Activated T-cell treated with anti-CD3 and anti-CD28 coated beads for 48 hours (primary cell): ENCODE data around the gene BGN.

Experiments used
- DNase-seq: peaks from one replicate; pipeline ENCODE4 v3.0.0-alpha.2; 2020; ENCODE audit warnings: low read depth

Gene BGN

DNA sequence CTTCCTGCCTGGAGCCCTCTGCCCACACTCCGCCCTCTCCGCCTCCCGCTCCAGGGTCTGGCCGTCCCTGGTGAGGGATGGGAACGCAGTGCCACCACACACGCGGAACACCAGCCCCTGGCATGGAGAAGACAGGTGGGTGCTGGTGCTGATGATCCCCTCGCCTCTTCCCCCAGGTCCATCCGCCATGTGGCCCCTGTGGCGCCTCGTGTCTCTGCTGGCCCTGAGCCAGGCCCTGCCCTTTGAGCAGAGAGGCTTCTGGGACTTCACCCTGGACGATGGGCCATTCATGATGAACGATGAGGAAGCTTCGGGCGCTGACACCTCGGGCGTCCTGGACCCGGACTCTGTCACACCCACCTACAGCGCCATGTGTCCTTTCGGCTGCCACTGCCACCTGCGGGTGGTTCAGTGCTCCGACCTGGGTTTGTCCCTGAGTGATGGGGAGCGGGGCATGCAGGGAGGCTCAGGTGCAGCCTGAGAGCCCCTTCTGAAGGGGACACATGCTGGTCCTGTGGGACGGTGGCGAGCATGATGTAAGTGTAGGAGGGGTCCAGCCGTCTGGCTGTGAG lies 9.8 kb downstream of the BGN start:
- DNase-seq = no peak

DNA sequence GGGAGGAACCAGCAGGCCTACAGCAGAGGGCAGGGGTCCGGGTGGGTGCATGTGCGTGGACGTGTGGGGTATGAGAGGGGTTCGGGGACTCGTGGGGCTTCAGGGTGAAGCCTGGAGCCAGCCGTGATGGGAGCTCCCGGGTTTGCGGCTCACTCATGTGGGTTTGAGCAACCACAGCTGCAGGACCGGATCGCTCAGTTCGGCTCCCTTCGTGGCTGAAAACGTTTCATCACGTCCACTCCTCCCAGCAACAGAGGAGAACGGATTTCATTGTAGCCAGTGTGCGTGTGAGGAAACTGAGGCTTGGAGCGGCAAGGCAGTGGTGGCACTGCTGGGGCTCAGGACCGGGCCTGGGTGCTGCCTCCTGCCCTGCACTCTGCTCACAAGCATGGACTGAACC lies 10.6 kb downstream of the BGN start:
- no peak for DNase-seq

DNA sequence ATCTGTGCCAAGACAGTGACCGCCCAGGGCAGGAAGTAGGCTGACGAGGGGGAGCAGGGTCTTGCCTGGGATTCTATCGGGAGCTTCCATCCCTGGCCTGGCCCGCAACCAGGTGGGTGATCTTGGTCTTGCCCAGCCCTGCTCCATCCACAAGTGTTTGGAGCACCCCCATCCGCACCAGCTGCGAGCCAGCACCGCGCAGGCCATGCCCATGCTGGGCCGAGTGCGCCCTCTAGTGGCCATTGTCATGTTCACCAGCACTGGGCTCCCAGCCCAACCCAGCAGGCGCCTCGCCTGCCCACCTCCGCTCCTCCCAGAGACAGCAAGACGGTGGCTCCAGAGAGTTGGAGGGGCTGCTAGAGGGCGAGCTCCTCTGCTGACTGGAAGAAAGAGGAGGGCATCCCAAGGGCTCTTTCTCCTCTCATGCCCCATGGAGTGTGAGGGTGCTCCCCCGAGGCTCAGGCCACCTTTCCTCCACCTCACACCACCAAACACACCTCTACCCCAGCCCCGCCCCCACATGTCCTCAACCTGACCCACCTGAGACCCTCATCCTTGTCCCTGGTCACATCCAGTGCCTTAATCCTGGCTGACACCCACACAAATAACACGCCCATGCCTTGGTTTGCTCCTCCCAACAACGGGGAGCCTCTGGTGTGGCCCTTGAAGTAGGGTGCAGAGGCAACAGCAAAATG lies 12.9 kb downstream of the BGN start:
- DNase-seq = peak; percentile 76

DNA sequence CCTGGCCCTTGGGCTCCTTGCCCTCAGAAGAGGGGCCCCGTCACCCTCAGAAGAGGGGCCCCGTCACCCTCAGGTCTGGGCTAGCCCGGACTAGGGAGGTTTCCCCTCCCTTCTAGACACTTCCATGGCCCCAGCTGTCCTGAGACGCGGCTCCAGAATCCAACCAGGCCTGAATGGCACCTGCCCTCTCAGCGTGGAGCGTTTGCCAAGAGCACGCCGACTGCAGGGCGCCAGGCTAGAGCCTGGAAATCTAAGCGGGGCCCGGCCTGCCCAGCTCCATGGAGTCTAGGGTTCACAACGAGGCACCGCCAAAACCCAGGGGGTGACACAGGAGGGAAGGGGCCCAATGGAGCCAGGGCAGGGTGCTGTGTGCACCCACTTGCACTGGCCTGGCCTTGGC lies 14.8 kb downstream of the BGN start:
- DNase-seq = no peak

DNA sequence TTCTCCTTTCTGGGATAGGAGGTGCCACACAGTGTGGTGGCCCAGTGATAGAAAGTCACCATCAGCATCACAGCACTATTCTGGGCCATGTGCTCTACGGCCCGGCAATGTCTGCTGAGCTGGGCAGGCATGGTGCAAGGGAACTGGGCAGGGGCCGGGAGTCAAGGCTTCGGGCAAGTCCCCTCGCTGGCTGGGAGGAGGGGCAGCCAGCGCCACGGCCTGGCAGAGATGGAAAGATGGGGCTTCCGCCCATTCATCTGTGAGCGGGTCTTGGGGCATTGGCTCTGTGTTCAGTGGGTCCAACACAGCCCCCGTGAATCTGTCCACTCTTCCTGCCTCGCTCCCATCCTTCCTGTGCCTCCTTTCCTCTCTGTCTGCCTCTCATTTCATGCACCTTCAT lies 15.6 kb downstream of the BGN start:
- DNase-seq = no peak

DNA sequence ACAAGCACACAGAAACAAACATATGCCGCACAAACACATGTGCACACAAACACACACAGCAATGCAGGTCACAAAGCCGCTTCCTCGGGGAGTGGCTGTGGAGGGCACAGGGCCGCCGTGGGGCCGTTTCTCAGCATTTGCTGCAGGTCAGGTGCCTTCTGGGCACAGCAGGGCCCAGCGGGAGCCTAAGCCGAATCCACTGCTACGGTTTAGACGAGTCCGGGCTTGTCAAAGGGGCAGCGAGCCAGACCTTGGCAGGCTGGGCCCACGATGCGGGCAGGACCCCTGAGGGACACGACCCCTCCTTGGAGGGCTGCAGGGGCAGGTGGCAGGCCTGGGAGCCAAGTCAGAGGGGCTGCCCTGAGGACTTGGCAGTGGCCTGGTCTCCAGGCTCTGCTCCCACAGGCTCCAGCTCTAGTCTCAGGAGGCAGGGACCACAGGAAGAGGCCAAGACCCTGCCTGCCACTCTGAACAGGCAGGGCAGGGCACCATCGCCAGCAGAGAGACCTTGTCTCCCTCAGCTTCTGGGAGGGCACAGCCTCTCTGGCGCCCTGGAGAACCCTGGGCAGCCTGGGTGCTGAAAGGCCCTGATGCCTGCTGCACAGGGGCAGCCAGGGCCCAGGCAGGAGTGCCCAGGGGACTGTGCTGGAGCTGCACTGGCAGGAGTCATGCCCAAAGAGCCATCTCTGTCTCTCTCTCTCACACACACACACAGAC lies 17.2 kb downstream of the BGN start:
- DNase-seq = no peak

DNA sequence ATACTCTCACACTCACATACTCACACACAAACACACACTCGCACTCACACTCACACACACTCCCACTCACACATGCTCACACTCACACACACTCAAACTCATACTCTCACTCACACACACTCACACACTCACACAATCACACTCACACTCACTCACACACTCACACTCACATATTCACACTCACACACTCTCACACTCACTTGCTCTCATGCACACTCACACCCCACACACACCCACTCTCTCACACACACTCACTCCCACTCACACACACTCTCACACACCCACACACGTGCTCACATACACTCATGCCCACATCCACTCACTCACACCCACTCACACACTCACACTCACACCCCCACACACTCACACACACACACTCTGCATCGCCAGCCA lies 17.7 kb downstream of the BGN start:
- DNase-seq = no peak

DNA sequence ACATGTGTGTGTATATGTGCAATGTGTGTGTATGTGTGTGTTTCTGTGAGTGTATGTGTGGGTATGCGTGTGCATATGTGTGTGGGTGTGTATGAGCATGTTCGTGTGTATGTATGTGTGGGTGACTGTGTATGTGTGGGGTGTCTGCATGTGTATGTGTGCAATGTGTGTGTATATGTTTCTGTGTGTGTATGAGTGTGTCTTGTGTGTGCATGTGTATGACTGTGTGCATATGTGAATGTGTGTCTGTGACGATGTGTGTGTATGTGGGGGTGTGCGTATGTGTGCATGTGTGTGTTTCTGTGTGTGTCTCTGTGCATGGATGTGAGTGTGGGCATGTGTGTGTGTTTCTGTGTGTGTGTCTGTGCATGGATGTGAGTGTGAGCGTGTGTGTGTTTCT lies 18.5 kb downstream of the BGN start:
- DNase-seq = no peak

DNA sequence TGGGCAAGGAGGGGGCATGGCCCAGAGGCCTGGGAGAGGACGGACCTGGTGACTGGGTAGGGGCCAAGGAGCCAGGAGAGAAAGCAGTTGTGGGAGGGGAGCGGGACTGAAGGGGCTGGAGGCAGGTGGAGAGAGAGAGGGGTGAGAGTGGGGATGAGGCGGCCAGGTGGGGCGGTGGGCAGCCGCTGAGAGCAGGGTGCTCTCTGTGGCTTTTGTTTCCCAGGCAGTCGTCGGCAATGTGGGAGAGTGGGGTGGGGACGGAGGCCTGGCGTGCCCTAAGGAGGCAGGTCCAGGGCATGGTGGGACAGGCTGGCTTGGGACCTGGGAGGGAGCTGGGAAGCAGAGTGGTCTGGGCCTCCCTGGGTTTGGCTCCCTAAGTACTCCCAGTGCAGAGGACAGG lies 19.5 kb downstream of the BGN start:
- DNase-seq = no peak

DNA sequence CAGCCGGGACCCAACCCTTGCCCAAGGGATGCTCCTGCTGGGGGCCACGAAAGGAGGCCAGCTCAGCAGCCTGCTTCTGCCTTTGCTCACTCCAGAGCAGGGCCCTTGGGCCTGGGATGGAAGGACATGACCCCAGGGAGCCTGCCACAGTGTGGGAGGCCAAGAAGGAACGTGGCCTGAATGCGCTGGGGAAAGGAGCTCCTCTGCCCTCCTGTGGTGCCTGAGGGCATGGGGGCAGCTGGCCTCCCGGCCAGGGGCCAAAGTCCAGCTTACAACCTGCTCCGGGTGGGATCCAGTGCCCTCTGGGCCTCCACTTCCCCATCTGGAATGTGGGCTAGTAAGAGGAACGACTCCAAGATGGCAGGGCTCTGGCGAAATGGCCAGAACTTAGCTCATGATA lies 20.7 kb downstream of the BGN start:
- no peak for DNase-seq

DNA sequence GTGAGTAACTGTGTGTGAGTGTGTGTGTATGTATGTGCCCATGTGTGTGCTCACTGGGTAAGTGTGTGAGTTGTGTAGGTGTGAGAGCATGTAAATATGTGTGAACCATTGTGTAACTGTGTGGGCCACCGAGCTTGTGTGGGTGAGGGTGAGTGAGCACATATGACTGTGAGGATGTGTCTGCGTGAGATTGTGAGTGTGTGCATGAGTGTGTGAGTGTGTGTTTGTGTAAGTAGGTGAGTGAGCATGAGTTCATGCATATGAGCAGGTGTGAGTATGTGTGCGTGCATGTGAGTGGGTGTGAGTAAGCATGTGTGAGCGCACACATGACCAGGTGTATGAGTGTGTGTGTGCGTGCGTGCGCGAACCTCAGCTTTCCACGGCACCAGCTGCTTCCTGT lies 21.3 kb downstream of the BGN start:
- DNase-seq = no peak

DNA sequence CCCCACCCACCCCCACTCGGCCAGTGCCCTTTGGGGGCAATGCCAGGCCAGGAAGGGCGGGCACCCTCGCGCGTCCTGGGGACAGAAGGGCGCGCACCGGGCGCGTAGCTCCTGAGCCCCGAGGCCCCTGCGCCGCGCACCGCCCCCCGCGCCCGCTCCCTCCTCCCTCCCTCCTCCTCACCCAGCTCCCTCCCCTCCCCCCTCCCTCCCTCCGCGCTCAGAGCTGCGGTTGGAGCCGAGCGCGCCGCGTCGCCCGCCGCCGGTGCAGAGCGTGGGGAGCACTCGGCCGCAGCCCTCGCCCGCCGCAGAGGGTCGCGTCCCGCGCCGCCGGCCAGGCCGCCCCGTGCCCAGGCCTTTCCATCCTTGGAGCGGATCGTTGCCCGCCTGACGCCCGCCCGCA lies 22.6 kb downstream of the BGN start, which contains the start of gene ATP2B3:
Gene ATP2B3 (plus strand): TSS at position 220 of the 400 bp plus-strand sequence. CDS start 18,606 bp downstream, outside the sequence.
- DNase-seq = no peak

DNA sequence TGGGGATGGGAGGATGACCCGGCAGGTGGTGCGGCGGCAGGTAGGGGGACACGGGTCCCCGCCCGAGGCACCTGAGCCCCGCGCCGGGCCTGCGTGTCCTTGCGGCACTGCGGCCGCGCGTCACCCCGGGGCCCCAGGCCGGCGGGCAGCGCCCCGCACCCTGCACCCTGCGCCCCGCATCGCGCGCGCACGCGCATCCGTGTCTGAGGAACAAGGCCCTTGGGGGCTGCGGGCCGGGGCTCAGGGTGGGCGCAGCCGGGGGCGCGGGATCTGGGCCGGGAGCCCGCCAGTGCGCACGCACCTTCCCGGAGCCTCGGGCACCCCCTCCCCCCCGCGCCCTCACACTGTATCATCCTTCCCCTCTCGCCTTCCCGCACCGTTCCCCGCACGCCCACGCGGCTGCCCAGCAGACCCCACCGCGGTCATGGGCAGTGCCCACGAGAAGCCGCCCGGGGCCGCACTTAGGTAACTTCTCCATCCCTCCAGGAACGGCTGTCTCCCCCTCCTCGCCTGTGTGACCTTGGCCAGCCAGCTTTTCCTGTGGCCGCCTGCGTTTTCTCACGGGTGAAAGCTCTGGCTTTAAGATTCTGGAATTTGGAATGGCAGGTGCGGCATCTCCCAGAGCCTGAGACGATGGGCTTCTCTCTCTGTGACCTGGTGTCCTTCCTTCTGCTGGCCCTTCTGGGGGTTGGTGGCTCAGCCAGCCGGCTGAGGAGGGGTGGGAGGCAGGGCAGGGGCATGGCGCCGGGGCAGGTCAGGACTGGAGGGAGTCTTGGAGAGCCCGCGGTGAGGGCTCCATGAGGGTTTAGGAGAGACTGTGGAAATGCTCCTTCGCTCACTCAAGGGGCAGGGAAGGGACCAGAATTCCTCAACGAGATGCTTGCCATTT lies 23.4 kb downstream of the BGN start:
- no peak for DNase-seq

DNA sequence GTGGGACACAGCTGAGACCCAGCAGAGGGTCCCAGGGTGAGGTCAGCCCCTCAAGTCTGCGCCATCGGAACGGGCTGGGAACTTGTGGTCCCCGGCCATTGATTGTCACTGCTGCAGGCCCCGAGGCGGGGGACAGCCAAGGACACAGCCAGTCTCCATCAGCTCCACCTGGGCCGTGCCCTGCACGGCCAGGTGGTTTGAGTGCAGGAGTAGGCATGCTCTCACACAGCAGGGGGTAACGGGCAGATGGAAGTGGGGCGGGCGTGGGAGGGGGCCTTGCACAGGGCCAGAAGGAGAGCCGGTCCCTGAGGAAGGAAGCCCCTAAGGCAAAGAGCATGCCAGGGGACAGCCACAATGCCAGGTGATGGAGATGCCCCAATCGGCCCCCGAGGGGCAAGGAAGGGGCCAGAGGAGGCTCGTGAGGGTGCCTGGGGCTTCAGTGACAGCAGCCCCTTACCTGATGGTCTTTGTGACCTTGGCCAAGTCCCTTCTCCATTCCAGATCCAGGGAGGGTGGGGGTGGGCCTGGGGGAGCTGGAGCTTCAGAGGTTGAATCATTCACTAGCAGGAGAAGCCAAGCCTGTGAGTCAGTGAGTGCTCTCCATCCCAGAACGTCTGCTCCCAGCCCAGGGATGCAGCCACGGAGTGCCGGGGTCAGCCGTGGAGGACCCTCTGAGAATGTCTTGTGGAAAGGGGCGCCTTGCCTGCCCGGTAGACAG lies 24.9 kb downstream of the BGN start:
- no peak for DNase-seq

DNA sequence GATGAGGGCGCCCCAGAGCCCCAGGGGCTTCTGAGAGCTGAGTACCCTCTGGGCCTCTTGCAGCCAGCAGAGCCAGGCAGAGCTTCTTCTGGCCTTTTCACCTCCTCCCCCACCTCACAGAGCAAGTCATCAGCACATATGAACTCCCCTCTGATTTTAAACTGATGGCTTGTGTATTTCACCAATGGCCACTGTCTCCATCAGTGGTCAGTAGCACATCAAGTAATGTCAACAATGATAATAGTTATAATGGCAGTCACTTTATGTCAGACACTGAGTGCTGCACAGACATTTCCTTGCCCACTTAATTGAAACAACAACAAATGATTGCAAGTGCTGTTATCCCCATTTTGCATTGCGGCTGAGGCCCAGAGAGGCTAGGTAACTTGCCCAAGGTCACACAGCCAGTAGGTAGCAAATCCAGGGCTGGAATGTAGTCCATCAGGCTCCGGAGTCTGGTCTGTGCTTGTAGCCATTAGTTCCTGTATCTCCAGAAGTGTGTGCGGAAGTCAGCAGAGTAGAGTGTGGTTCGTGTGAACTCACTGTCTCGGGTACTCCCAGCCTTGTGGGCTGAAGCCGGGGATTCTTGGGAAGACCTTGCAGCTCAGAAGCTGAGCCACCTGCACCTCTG lies 25.6 kb downstream of the BGN start:
- DNase-seq = no peak

DNA sequence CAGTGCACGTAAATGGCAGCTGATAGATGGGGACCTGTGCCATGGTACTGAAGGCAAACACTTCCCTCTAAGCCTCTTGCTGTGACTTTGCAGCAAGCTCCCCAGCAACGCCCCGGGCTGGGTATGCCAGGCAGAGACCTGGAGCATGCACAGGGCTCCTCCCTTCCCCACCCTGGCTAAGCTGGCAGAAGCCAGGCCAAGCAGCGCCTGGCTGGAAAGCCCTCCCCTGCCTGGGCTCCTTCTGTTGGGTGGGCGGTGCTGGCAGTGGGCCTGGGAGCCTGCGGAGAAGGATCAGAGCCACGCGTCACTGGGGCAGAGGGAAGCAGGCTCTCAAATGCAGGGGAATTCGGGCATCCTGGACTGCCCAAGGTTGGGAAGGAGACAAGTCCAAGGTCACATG lies 26.3 kb downstream of the BGN start:
- DNase-seq = no peak

DNA sequence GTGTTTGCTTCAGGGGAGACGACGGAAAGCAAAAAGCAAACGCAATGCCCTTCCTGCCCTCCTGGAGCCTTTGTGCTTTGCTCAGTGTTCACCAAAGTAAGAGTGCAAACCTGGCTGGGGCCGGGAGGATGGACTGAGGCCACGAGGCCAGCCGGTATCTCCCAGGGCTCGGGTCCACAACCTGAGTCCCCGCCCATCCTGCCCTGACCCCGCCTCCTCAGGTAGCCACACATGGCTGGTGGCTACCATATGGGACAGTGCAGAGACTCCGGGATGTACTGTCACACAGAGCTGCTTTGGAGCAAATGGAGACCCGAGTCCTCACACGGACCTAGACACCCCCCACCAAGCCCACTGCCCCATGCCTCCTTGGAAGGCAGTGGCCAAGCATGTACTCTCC lies 27.5 kb downstream of the BGN start:
- DNase-seq = no peak

DNA sequence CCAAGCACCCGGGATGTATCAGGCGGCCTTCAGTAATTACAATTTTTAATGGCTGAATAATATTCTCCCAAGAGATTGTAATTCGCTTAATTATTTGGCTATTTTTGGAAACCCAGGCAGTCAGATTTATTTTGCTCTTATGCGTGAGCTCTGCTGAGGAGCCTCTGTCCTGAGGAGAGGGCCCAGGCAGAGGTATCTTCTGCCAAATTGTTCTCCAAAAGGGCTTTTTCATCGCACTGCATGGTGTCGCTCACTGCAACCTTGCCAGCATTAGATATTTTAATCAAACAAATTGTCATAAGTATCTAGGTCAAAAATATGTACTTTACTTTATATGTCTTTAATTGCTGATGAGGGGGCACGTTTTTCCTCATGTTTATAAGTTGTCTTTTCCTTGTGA lies 28.5 kb downstream of the BGN start:
- DNase-seq = no peak

DNA sequence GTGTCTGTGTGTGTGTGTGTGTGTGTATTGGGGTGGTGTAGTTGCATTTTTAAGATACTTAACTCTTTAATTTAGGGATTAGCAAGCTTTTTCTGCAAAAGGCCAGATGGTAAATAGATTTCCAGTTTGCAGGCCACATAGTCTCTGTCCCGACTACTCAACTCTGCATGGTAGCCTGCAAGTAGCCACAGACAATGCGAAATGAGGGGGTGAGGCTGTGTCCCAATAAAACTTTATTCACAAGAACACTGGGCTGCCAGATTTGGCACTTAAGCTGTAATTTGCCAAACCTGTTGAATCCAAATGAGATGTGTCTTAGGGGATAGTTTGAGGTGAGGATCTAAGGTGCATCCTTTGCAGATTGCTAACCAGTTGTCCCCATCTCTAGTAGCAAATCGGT lies 29.5 kb downstream of the BGN start:
- no peak for DNase-seq

DNA sequence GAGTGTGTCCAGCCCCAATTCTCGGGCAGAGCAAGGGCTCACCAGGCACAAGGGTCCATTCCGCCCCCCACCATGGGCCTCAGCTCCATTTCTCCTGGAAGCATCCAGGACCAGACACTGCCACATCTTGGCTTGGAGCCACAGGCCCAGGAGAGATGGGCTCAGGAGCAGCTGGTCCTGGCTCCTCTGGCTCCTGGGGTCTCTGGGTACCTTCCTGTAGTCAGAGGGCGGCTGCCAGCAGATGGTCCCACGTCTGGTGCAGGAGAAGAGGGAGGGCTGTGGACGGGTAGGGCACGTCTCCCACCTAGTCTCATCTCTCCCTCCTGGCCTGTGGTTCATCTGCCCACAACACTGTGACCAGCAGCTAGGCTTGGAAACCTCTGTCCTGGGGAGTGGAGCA lies 30.7 kb downstream of the BGN start:
- no peak for DNase-seq

DNA sequence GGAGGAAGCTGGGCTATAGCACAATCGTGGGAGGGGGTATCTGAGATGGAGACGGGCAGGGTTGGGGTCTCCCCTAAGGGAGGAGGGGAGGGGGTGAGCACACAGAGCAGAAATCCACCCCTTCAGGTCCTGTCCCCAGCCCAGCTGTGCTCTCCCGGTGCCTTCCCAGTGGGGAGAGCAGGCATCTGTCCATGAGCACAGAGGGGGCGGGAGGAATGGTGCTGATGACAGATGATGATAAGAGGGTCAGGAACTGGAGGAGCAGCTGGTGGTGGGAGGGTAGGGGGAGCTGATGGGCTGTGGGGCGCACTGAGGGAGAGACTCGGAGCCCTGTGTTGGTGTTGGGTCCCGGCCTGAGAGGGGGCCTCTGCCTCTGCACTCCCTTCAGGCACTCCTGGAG lies 31.3 kb downstream of the BGN start:
- no peak for DNase-seq
